OCI-LY7 (cell line): ENCODE measurements around the gene MAP3K14.

Source experiments
- CTCF ChIP-seq: fragments of 200-600 bp; sonication (generic); conservative IDR thresholded peaks from 2 replicates; pipeline ENCODE4 v1.5.1; 2014; ENCODE audit warnings: mild to moderate bottlenecking, antibody characterized with exemption, low read length, moderate library complexity, mixed read lengths
- EZH2phosphoT487 ChIP-seq: fragments of 200-600 bp; sonication (generic); IDR thresholded peaks from 2 replicates; pipeline ENCODE4 v1.6.1; 2018; ENCODE audit warnings: low read depth, borderline replicate concordance, mild to moderate bottlenecking, mixed run types, antibody characterized with exemption, low read length, moderate library complexity, mixed read lengths

- TF ChIP-seq CTCF (no peak), EZH2phosphoT487 (no peak)
Measured at GRCh38 chr17:45253879-45254278, 62.9 kb downstream of the MAP3K14 start.
